ENCODE data around the gene DMKN. TPM values are rescaled to one million over a fixed set of nuclear protein-coding genes. Genes with fewer than 3 reads are reported as not detected.
"Not testable (repeated sequence)": the region's sequence is repeated elsewhere in the genome, so short reads cannot be mapped to it uniquely, and the experiment has no call there.

Gene DMKN
- total RNA-seq, 6 donors from 2014 or later: 64.9 to 127 (median 101) TPM

GRCh38 chr19:35474104-35474503 is 39.3 kb downstream of the DMKN start:
- 93 to 95% methylated on average over 10 to 14 of the region's 14 CpGs for WGBS, 2 donors
- Histone ChIP-seq H3K36me3 (no peaks in the 10 kb centered on the region), H3K27me3 (no peaks in the 10 kb centered on the region), H3K9me3 (no peaks in the 10 kb centered on the region), H3K4me3 (no peak overlapping the region), H3K27ac (no peak overlapping the region), H3K4me1 (no peaks in the 10 kb centered on the region)
- no peak for ATAC-seq (ENCODE audit: low FRiP score in 2 of 2)
- DNase-seq: no peak
- no peak for TF ChIP-seq EP300 (IDR thresholded peaks at IDR 0.05)
- TF ChIP-seq POLR2AphosphoS5 (IDR thresholded peaks at IDR 0.05): no peak
- no peak for TF ChIP-seq POLR2A (IDR thresholded peaks at IDR 0.05)
- no peak for TF ChIP-seq CTCF (IDR thresholded peaks at IDR 0.05)

GRCh38 chr19:35471946-35472345 is 41.5 kb downstream of the DMKN start:
- TF ChIP-seq EP300 (IDR thresholded peaks at IDR 0.05): no peak
- TF ChIP-seq CTCF (IDR thresholded peaks at IDR 0.05): no peak
- H3K36me3 ChIP-seq: no peaks in the 10 kb centered on the region
- peaks cover 0 to 4% (median 0%) of the 10 kb centered on the region in 4 donors for H3K4me1 ChIP-seq
- DNase-seq: no peak
- no peak overlapping the region for H3K4me3 ChIP-seq
- no peaks in the 10 kb centered on the region for H3K27me3 ChIP-seq
- WGBS, 2 donors: 91 to 95% methylated on average over 8 of the region's 8 CpGs
- no peak for ATAC-seq (ENCODE audit: low FRiP score in 2 of 2)
- H3K27ac ChIP-seq: no peak overlapping the region
- H3K9me3 ChIP-seq: no peaks in the 10 kb centered on the region

- not testable (repeated sequence) for H3K36me3 ChIP-seq; H3K4me3 ChIP-seq; H3K27me3 ChIP-seq; ATAC-seq (ENCODE audit: low FRiP score in 2 of 2); DNase-seq; H3K27ac ChIP-seq; H3K4me1 ChIP-seq; H3K9me3 ChIP-seq
- 96 to 97% methylated on average over 4 of the region's 4 CpGs for WGBS, 2 donors
These were observed 42.4 kb downstream of the DMKN start for GRCh38 chr19:35471075-35471474.

GRCh38 chr19:35470128-35470527 is 43.3 kb downstream of the DMKN start:
- H3K27me3 ChIP-seq: no peaks in the 10 kb centered on the region
- 89 to 93% methylated on average over 7 of the region's 7 CpGs for WGBS, 2 donors
- no peak for ATAC-seq (ENCODE audit: low FRiP score in 2 of 2)
- H3K4me3 ChIP-seq: no peak overlapping the region
- no peaks in the 10 kb centered on the region for H3K9me3 ChIP-seq
- no peak overlapping the region for H3K27ac ChIP-seq
- TF ChIP-seq POLR2A (IDR thresholded peaks at IDR 0.05) (no peak), EP300 (IDR thresholded peaks at IDR 0.05) (no peak), POLR2AphosphoS5 (IDR thresholded peaks at IDR 0.05) (no peak), CTCF (IDR thresholded peaks at IDR 0.05) (no peak)
- peaks cover 0 to 4% (median 0%) of the 10 kb centered on the region in 4 donors for H3K4me1 ChIP-seq
- no peaks in the 10 kb centered on the region for H3K36me3 ChIP-seq
- no peak for DNase-seq

GRCh38 chr19:35468637-35469036 is 44.8 kb downstream of the DMKN start:
- no peak overlapping the region for H3K27ac ChIP-seq
- DNase-seq (peak in 1 of 2 donors; percentile 69), ATAC-seq (ENCODE audit: low FRiP score in 2 of 2) (peak; percentile 75 to 76)
- peaks cover 0 to 4% (median under 1%) of the 10 kb centered on the region in 4 donors for H3K4me1 ChIP-seq
- no peak for TF ChIP-seq EP300 (IDR thresholded peaks at IDR 0.05)
- TF ChIP-seq CTCF (IDR thresholded peaks at IDR 0.05): peak; percentile 62 to 83 (median 72)
- no peak for TF ChIP-seq POLR2AphosphoS5 (IDR thresholded peaks at IDR 0.05)
- H3K4me3 ChIP-seq: no peak overlapping the region
- WGBS, 2 donors: 11 to 34% methylated on average over 2 of the region's 2 CpGs
- no peaks in the 10 kb centered on the region for H3K9me3 ChIP-seq
- H3K36me3 ChIP-seq: no peaks in the 10 kb centered on the region
- H3K27me3 ChIP-seq: no peaks in the 10 kb centered on the region
